IMR-90 (cell line): ENCODE measurements around the gene DPYSL5. TPM values are rescaled to one million over a fixed set of nuclear protein-coding genes. Genes with fewer than 3 reads are reported as not detected.

Source experiments
- ATAC-seq: fragments of 200-7000 bp; cut with Tn5 transposase; 2 replicates; pipeline ENCODE4 v1.9.1; 2020; ENCODE audit warnings: low read depth, mild to moderate bottlenecking, moderate library complexity
- BruUV-seq: library from RNA; stranded (reverse); fragments of 400-500 nt; replicated peaks from 2 replicates; lab custom pipeline; 2021; lab: Mats Ljungman, UMichigan
- CTCF ChIA-PET: fragments of 300-600 bp; formaldehyde crosslinking; extraction: SDS; loops from one replicate; lab custom pipeline; 2021; ENCODE audit warnings: antibody characterized with exemption; lab: Yijun Ruan, JAX
- POLR2A ChIA-PET: fragments of 300-600 bp; sonication (Branson Sonifier 250); formaldehyde crosslinking; loops from one replicate; lab custom pipeline; 2022; ENCODE audit warnings: antibody characterized with exemption; ENCODE audit not compliant: unreplicated experiment; lab: Charles Lee
- DNase-seq: peaks from one replicate; pipeline ENCODE4 v3.0.0; 2013
- H2AFZ ChIP-seq: replicated peaks from 2 replicates; pipeline ENCODE3; 2013; ENCODE audit warnings: low read length, mild to moderate bottlenecking; ENCODE audit not compliant: poor library complexity
- H2AK5ac ChIP-seq: 2 replicates; pipeline ENCODE4 v1.6.1; 2013; ENCODE audit warnings: low read depth, low read length, inconsistent platforms
- H2AK9ac ChIP-seq: replicated peaks from 2 replicates; pipeline ENCODE3; 2013; ENCODE audit warnings: mild to moderate bottlenecking, low read depth, low read length, moderate library complexity; ENCODE audit not compliant: poor library complexity
- H2BK120ac ChIP-seq: 2 replicates; pipeline ENCODE4 v1.6.1; 2013; ENCODE audit warnings: low read depth, low read length, inconsistent platforms
- H2BK15ac ChIP-seq: 3 replicates; pipeline ENCODE4 v1.6.1; 2013; ENCODE audit warnings: low read depth, low read length, inconsistent platforms
- H2BK20ac ChIP-seq: 2 replicates; pipeline ENCODE4 v1.6.1; 2013; ENCODE audit warnings: low read depth, mild to moderate bottlenecking, inconsistent platforms, low read length, moderate library complexity
- H2BK5ac ChIP-seq: 2 replicates; pipeline ENCODE4 v1.6.1; 2013; ENCODE audit warnings: mild to moderate bottlenecking, low read depth, low read length, inconsistent platforms; ENCODE audit not compliant: poor library complexity, severe bottlenecking
- H3K14ac ChIP-seq: replicated peaks from 2 replicates; pipeline ENCODE4 v1.6.1; 2013; ENCODE audit warnings: low read depth, low read length, inconsistent platforms
- H3K18ac ChIP-seq: 2 replicates; pipeline ENCODE4 v1.6.1; 2013; ENCODE audit warnings: low read depth, low read length, control low read depth
- H3K23ac ChIP-seq: 2 replicates; pipeline ENCODE4 v1.6.1; 2013; ENCODE audit warnings: low read depth, low read length, inconsistent platforms
- H3K27ac ChIP-seq: 2 replicates; pipeline ENCODE4 v1.5.1; 2013; ENCODE audit warnings: mild to moderate bottlenecking, control low read depth, low read length; ENCODE audit not compliant: insufficient read depth
- H3K27me3 ChIP-seq: 2 replicates; pipeline ENCODE4 v1.6.1; 2013; ENCODE audit warnings: low read length; ENCODE audit not compliant: control insufficient read depth, insufficient read depth
- H3K36me3 ChIP-seq: 2 replicates; pipeline ENCODE4 v1.6.1; 2013; ENCODE audit warnings: low read length, mixed read lengths; ENCODE audit not compliant: control insufficient read depth, insufficient read depth
- H3K4ac ChIP-seq: 2 replicates; pipeline ENCODE4 v1.6.1; 2013; ENCODE audit warnings: low read depth, low read length, inconsistent platforms
- H3K4me1 ChIP-seq: 2 replicates; pipeline ENCODE4 v1.6.1; 2013; ENCODE audit warnings: low read length, mixed read lengths; ENCODE audit not compliant: control insufficient read depth, insufficient read depth
- H3K4me2 ChIP-seq: 2 replicates; pipeline ENCODE4 v1.6.1; 2013; ENCODE audit warnings: low read depth, mild to moderate bottlenecking, control low read depth, low read length, moderate library complexity
- H3K4me3 ChIP-seq: 2 replicates; pipeline ENCODE4 v1.5.1; 2013; ENCODE audit warnings: low read depth, mild to moderate bottlenecking, control low read depth, low read length, moderate library complexity; ENCODE audit not compliant: insufficient read depth
- H3K56ac ChIP-seq: 2 replicates; pipeline ENCODE4 v1.6.1; 2013; ENCODE audit warnings: low read length, inconsistent platforms; ENCODE audit not compliant: insufficient read depth; ENCODE audit errors: extremely low read depth
- H3K79me1 ChIP-seq, 2 experiments: 2 replicates each; pipeline ENCODE4 v1.6.1; 2013; ENCODE audit warnings: low read length in 2 of 2, inconsistent platforms in 1 of 2, low read depth in 1 of 2
- H3K9ac ChIP-seq: 2 replicates; pipeline ENCODE4 v1.6.1; 2013; ENCODE audit warnings: low read depth, low read length, control low read depth
- H3K9me1 ChIP-seq: 2 replicates; pipeline ENCODE4 v1.6.1; 2013; ENCODE audit warnings: low read length, inconsistent platforms; ENCODE audit not compliant: insufficient read depth
- H3K9me3 ChIP-seq: 2 replicates; pipeline ENCODE4 v1.6.1; 2013; ENCODE audit warnings: low read length; ENCODE audit not compliant: control insufficient read depth, insufficient read depth
- H4K20me1 ChIP-seq: 2 replicates; pipeline ENCODE4 v1.6.1; 2013; ENCODE audit warnings: low read length, inconsistent platforms; ENCODE audit not compliant: insufficient read depth
- H4K5ac ChIP-seq: 2 replicates; pipeline ENCODE4 v1.6.1; 2013; ENCODE audit warnings: mild to moderate bottlenecking, low read depth, low read length, control low read depth
- H4K8ac ChIP-seq, 2 experiments: 2 replicates each; pipeline ENCODE4 v1.6.1; 2013; ENCODE audit warnings: low read depth in 2 of 2, low read length in 2 of 2, control low read depth in 1 of 2, inconsistent platforms in 1 of 2
- H4K91ac ChIP-seq: 2 replicates; pipeline ENCODE4 v1.6.1; 2013; ENCODE audit warnings: low read depth, low read length, inconsistent platforms; ENCODE audit not compliant: insufficient read depth
- CEBPB ChIP-seq: IDR thresholded peaks from 2 replicates; pipeline ENCODE4 v1.6.1; 2012; ENCODE audit warnings: low read depth, low read length, improper control_type of control experiment
- WGBS, 2 experiments: methylation state at CpG; one replicate each; pipeline versions ENCODE4 v1.1.5 to v1.1.7; 2013; ENCODE audit warnings: missing lambda C conversion rate in 2 of 2; ENCODE audit not compliant: insufficient read length in 1 of 2; ENCODE audit errors: extremely low coverage in 2 of 2; 5-methylcytosine and 5-hydroxymethylcytosine counted together
- dilution Hi-C: fragments of 300-500 bp; cut with HindIII; formaldehyde crosslinking; loops from one replicate; pipeline ENCODE4 v1.14.3; 2018; ENCODE audit warnings: low sequenced_read_pairs; ENCODE audit not compliant: unreplicated experiment
- in situ Hi-C: fragments of 300-500 bp; cut with MboI; formaldehyde crosslinking; loops from 3 replicates; pipeline ENCODE4 v1.14.3; 2019; ENCODE audit warnings: low sequenced_read_pairs, inconsistent platforms, mixed read lengths
- intact Hi-C: fragments of 100-400 bp; cut with micrococcal nuclease; formaldehyde crosslinking; loops from 2 replicates; pipeline ENCODE4 v1.10.0; 2022
- polyA plus RNA-seq, 3 experiments: library from polyadenylated mRNA; depleted of rRNA; stranded (reverse); fragments of >200 nt; gene quantifications; 2 replicates each; pipeline ENCODE4 v1.2.3, GENCODE V29; 2012; ENCODE audit warnings: low replicate concordance in 1 of 3
- total RNA-seq: library from RNA; depleted of rRNA; stranded (reverse); fragments of >200 nt; gene quantifications from 2 replicates; pipeline ENCODE4 v1.2.3, GENCODE V29; 2012

Gene DPYSL5
- total and polyA plus RNA-seq, 2 of the 4 experiments (the other 2 are of a cell fraction): not detected

DNA sequence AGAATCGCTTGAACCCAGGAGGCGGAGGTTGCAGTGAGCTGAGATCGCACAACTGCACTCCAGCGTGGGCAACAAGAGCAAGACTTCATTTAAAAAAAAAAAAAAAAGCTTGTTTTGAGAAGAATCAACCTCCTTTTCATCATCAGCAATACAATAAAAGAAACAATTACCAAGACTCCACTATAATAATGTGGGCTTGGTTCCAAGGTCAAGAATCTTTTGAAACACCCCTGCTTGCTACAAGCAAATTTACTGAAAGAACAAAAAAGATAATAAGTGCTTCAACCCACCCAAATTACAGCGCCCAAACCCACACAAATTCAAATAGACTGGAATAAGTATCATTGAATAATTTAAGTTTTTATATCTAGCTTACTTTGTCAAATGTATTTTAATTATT, 88.9 kb downstream of the DPYSL5 start:
- Histone ChIP-seq H3K23ac (no peak overlapping the region), H2AK9ac (no peak overlapping the region), H3K14ac (no peak overlapping the region), H2BK15ac (no peak overlapping the region), H4K8ac (no peak overlapping the region), H2BK5ac (no peak overlapping the region), H3K4me3 (no peak overlapping the region), H3K27me3 (peaks cover 52% of the 10 kb centered on the region), H3K9ac (no peak overlapping the region), H3K27ac (no peak overlapping the region), H2AFZ (no peak overlapping the region), H2BK20ac (no peak overlapping the region), H3K4me1 (no peaks in the 10 kb centered on the region), H3K9me3 (no peaks in the 10 kb centered on the region), H3K4me2 (no peak overlapping the region), H4K5ac (no peak overlapping the region), H3K9me1 (no peaks in the 10 kb centered on the region; the same call in 1 of the 2 replicates), H3K56ac (no peak overlapping the region), H4K91ac (no peak overlapping the region), H2AK5ac (no peak overlapping the region), H3K4ac (no peak overlapping the region), H2BK120ac (no peak overlapping the region), H3K18ac (no peak overlapping the region), H4K20me1 (no peaks in the 10 kb centered on the region), H3K79me1 (no peaks in the 10 kb centered on the region), H3K36me3 (no peaks in the 10 kb centered on the region)
- POLR2A ChIA-PET: no interaction called here
- no peak for ATAC-seq
- WGBS, 2 experiments: no CpG with 5 or more reads among the region's 5 CpGs
- in situ Hi-C loops: no loop called here
- intact Hi-C loops: no loop called here
- no peak for DNase-seq
- TF ChIP-seq CEBPB: no peak
- dilution Hi-C loops: no loop called here
- BruUV-seq: no TSS peak
- CTCF ChIA-PET: interaction anchor here (0.6 kb wide), 1 partner anchor 343 kb away, joined by 4 read pairs; no protein-coding TSS in a partner anchor
